ENCODE results near the gene GRIA4. TPM values are rescaled to one million over a fixed set of nuclear protein-coding genes. Genes with fewer than 3 reads are reported as not detected.

Gene GRIA4
- polyA plus RNA-seq, 2 of the 4 experiments (the other 2 are of a cell fraction): not detected

GRCh38 chr11:105754716-105755115, 144.8 kb downstream of the GRIA4 start:
- Histone ChIP-seq H3K4me2 (no peak overlapping the region), H3K4me3 (no peak overlapping the region), H3K9me3 (no peaks in the 10 kb centered on the region), H3K27ac (no peak overlapping the region), H3K4me1 (no peaks in the 10 kb centered on the region)
- ChIA-PET CTCF (no interaction called here), POLR2A (no interaction called here)
- ATAC-seq: no peak
- 35% methylated on average over 1 of the region's 1 CpG for WGBS (ENCODE audit: missing lambda C conversion rate)
- no peak for FAIRE-seq
- TF ChIP-seq BHLHE40 (IDR thresholded peaks at IDR 0.05; ENCODE audit: low read depth, low read length) (no peak), KDM1A (IDR thresholded peaks at IDR 0.05; ENCODE audit: low read depth) (no peak), ZC3H11A (IDR thresholded peaks at IDR 0.05) (no peak), FOSL2 (IDR thresholded peaks at IDR 0.05) (no peak), FOSL2 (CRISPR knock-in tag; IDR thresholded peaks at IDR 0.05) (no peak), MYC (IDR thresholded peaks at IDR 0.05; ENCODE audit: borderline replicate concordance, low read length) (no peak)
- DNase-seq (ENCODE audit: low read depth in 1 of 2, low spot score in 1 of 2): no peak

- H3K27ac ChIP-seq: no peak overlapping the region
- H3K4me3 ChIP-seq: no peak overlapping the region
- DNase-seq (ENCODE audit: low read depth in 1 of 2, low spot score in 1 of 2): no peak
- WGBS (ENCODE audit: missing lambda C conversion rate): 15% methylated on average over 6 of the region's 6 CpGs
- H3K4me1 ChIP-seq: no peaks in the 10 kb centered on the region
- POLR2A ChIA-PET: no interaction called here
- H3K4me2 ChIP-seq: no peak overlapping the region
- FAIRE-seq: no peak
- H3K9me3 ChIP-seq: no peaks in the 10 kb centered on the region
- ATAC-seq: no peak
- CTCF ChIA-PET: no interaction called here
- no peak for TF ChIP-seq GATA3 (IDR thresholded peaks at IDR 0.05; ENCODE audit: borderline replicate concordance)
- TF ChIP-seq FOSL2 (IDR thresholded peaks at IDR 0.05): no peak
- no peak for TF ChIP-seq FOSL2 (CRISPR knock-in tag; IDR thresholded peaks at IDR 0.05)
- TF ChIP-seq EP300 (IDR thresholded peaks at IDR 0.05): no peak
- no peak for TF ChIP-seq KDM1A (IDR thresholded peaks at IDR 0.05; ENCODE audit: low read depth)
- TF ChIP-seq HOXB13 (CRISPR knock-in tag; IDR thresholded peaks at IDR 0.05; ENCODE audit: low read depth): no peak
- TF ChIP-seq REST (IDR thresholded peaks at IDR 0.05): no peak
- no peak for TF ChIP-seq RNF2 (IDR thresholded peaks at IDR 0.05; ENCODE audit: borderline replicate concordance, low read depth)
- no peak for TF ChIP-seq CHD4 (IDR thresholded peaks at IDR 0.05; ENCODE audit: borderline replicate concordance)
- no peak for TF ChIP-seq ELK1 (IDR thresholded peaks at IDR 0.05; ENCODE audit: low read depth, low read length)
- TF ChIP-seq ZFP36 (IDR thresholded peaks at IDR 0.05; ENCODE audit: borderline replicate concordance, partially characterized antibody): no peak
- no peak for TF ChIP-seq USF2 (IDR thresholded peaks at IDR 0.05)
- no peak for TF ChIP-seq MAX (IDR thresholded peaks at IDR 0.05)
- no peak for TF ChIP-seq CHD2 (IDR thresholded peaks at IDR 0.05; ENCODE audit: low read length, partially characterized antibody)
- TF ChIP-seq BHLHE40 (IDR thresholded peaks at IDR 0.05; ENCODE audit: low read depth, low read length): no peak
- no peak for TF ChIP-seq SREBF2 (IDR thresholded peaks at IDR 0.05)
- TF ChIP-seq HES2 (IDR thresholded peaks at IDR 0.05): no peak
Observed at GRCh38 chr11:105757107-105757506, 147.2 kb downstream of the GRIA4 start.

Measured in A549 (cell line).